HG02588 (cell line): Measurements from ENCODE around the gene PTPN4.
"Not testable (repeated sequence)": the region's sequence is repeated elsewhere in the genome, so short reads cannot be mapped to it uniquely, and the experiment has no call there.

ENCODE experiments used
- ATAC-seq: cut with Tn5 transposase; IDR thresholded peaks from one replicate; pipeline ENCODE4 v1.9.1; 2021; ENCODE audit warnings: mild to moderate bottlenecking, moderate library complexity; ENCODE audit not compliant: unreplicated experiment

Gene PTPN4

GRCh38 chr2:120012771-120013596 lies 253.3 kb downstream of the PTPN4 start, which contains the start of gene EPB41L5:
Gene EPB41L5, plus strand, starts transcription at chr2:120013077. Its CDS starts 6,008 bp downstream, at chr2:120019085.
- ATAC-seq, result peak; percentile 97

GRCh38 chr2:120013597-120014223 lies 254.0 kb downstream of the PTPN4 start:
- no peak for ATAC-seq

DNA sequence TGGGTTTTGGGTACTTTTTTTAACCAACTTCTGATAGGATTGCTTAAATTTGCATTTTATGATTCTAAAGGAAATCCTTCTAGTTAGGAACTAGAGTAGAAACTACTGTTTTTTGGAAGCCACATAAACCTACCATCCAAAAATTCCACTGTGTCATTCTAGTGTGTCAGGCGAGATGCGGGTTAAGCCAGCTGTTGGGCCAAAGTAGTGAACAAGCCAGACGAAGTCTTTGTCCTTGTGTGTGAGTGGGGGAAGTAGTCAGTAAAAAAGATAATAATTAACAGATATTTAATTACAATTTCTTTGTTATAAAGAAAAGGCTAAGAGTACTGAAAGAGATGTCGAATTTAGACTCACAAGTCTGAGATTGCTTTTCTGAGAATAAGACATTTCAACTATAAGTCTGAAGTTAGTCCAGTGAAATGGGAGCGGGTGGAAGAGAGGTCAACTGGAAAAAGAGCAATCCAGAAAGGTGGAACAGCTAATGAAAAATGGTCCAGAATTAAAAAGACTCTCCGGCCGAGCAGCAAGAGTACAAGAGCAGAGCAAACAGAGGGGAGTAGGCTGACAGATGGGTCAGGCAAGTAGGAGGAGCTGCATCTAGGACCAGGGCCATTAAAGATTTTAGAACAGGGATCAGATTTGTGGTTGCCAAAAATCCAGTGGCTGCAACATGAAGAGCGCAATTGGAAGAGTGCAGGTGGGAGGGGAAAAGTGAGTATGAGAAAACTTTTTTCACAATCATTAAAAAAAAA lies 254.7 kb downstream of the PTPN4 start:
- ATAC-seq, result no peak

DNA sequence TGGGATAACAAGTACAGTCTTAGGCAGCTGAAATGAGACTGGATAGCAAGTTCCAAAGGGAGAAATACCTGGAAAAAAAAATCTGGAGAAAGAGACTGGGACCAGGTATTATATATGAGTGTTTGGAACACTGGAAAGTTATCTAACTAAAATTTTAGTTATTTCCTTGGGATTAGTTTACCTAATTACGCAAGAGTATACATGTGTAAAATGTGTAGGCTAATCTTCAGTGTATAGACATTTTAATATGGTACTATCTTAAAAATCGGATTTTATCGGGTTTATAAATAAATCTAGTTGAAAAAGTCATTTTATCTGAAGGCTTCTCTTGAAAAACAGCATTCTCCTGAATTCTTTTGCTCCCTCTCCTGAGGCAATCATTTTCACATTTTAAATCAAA lies 257.1 kb downstream of the PTPN4 start:
- no peak for ATAC-seq

DNA sequence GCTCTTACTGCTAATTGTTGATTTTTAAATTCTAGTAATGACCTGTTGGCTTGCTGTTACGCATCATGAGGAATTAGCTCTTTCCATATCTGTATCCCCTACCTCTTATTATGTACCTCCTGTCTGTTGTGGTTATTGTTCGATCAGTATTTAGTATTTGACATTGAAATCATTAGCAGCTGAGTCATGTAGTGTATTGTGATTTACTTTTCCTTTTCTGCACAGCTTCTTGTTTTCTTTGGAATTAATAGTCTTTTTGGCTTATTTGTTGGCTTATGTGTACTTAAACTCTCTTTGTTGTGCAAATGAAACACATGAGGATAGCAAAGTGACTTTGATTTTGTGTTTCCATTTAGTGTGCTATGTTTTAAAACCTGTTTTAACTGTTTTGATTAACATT lies 257.5 kb downstream of the PTPN4 start:
- ATAC-seq, result no peak

GRCh38 chr2:120018549-120018948 lies 258.8 kb downstream of the PTPN4 start:
- no peak for ATAC-seq

GRCh38 chr2:120020554-120020953 lies 260.8 kb downstream of the PTPN4 start:
- no peak for ATAC-seq

- not testable (repeated sequence) for ATAC-seq
Measured at GRCh38 chr2:120022505-120022904, 262.8 kb downstream of the PTPN4 start.

- no peak for ATAC-seq
Measured at GRCh38 chr2:120026890-120027289, 267.2 kb downstream of the PTPN4 start.

DNA sequence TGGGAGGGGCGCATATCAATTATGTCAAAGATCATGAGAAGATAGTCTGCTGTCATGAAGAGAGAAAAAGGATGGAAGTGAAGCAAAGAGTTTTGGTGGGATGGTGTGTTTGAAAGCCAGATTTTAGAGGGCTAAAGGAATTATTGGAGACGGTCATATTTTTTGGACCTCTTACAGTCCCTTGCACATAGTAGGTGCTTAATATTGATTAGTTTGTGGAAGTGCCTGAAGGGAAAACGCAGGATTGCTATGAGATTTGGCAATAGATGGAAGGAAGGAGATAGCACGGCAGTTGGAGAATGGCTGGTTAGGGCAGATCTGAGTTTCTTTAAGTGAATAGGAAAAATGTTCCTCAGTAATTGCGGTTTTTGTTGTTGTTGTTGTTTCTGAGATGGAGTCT lies 269.1 kb downstream of the PTPN4 start:
- ATAC-seq, result no peak

- no peak for ATAC-seq
Measured at GRCh38 chr2:120029672-120030640, 270.2 kb downstream of the PTPN4 start.

- no peak for ATAC-seq
Measured at GRCh38 chr2:120032297-120032696, 272.6 kb downstream of the PTPN4 start.
